GM19035 (cell line): Measurements from ENCODE around the gene ATG10.

Experiments
- ATAC-seq: cut with Tn5 transposase; IDR thresholded peaks from one replicate; pipeline ENCODE4 v1.9.1; 2021; ENCODE audit not compliant: unreplicated experiment

Gene ATG10

DNA sequence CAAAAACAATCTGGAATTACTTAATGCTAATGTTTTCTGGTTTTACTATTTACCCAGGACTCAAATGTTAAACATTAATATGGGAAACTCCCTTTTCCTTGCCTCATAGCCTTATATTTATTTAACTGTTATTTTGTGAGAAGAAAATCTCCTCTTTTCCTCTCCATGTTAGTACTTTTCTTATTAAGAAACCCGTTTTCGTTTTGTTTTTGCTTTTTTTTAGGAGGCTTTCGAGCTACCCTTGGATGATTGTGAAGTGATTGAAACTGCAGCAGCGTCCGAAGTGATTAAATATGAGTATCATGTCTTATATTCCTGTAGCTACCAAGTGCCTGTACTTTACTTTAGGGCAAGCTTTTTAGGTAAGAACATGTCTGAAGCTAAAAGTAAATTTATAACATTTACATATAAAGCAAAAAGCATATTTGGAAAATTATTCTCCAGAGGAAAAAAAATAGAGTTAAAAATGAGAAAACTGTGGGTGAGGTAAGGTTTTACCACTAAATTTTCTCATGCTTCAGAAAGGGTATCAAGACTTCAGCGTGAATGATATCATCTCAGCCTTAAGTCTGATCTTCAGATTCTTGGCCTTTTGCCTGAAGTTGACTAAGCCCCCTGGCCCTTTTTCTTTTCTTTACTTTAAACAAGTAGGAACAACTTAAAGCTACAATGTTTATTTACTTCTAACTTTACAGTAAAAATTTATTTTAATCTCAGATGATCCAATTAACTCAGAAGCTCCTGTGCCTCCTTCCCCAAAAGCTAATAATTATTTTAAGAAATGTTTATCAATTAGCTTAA, 192.6 kb downstream of the ATG10 start:
- no peak for ATAC-seq

GRCh38 chr5:82164977-82165713, 193.3 kb downstream of the ATG10 start:
- ATAC-seq = no peak

DNA sequence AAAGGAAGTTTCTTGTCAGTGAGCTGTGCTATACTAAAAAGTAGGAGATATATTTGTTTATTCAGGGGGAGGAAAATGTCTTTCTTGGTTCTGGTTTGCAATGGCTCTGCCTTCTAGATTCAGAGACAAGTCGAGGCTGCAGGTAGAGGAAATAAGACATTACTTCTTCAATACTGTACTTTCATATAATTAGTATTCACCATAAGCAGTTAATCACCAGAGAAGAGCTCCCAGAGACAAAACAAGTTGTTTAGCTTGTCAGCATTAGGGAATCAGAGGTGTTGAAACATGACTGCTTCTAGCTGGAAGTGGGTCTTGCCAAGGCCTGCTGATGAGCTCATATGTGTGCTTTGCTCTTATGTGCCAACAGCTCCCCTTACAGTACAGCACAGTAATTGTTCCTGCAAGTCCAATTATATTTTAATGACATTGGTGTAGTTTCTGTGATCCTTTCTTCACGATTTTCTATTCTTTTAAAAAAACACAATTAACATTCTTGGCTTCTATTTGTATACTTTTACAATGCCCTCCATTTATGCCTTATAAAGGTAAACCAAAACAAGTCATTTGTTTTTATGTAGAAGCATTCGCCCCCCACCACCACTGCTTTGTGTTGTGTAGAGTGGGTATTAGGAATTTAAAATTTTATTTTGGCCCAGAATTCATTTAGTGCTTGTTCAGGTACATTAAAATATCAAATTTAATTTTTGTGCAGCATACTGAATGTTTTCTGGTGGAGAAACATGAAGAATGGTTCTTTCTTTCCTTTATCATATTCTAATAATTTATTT, 194.1 kb downstream of the ATG10 start:
- ATAC-seq = peak; percentile 85

DNA sequence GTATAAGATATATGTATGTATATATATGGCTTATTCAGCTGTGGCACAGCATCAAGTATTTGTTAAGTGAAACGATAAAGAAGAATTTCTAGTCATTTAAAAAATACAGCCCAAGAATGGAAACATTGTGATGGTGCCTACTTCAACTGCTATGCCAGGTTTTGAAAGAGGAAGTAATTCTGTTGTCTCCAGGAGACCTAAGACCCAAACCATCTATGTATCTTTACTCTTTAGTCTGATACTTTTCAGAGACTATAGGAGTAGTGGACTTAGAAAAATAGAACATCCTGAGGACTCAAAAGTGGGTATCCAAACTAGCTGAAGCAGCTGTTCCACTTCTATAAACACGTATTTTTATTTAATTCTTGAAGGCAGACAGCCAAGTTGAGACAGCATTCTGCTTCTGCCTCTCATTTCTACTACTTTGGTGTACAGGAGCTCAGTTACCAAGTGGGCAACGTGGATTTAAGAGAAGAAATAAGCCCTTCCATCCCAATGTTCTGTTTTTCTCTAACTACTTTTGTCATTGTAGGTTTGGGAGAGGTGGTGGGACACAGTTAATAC, 195.6 kb downstream of the ATG10 start:
- no peak for ATAC-seq

DNA sequence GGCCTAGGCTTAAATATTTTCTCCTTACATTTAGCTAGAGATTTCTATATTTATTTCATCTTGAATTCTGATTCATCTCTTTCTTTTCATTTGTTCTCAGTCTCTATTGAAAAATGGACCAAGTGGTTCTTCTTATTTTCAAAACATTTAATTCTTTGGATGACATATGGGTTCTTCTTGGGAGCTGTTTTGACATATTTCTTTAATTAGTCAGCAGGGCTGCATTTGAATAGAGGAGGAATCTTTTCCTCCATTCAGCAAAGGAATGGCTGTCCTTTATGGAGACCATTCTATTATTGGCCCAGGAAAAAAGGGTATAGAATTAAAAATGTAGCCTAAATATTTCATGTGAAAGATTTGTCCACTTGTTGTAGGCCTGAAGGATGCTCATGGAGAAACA, 196.5 kb downstream of the ATG10 start:
- no peak for ATAC-seq

GRCh38 chr5:82169892-82170291, 198.1 kb downstream of the ATG10 start:
- no peak for ATAC-seq

- peak; percentile 100 for ATAC-seq
Observed at GRCh38 chr5:82174128-82174918, 202.5 kb downstream of the ATG10 start.

DNA sequence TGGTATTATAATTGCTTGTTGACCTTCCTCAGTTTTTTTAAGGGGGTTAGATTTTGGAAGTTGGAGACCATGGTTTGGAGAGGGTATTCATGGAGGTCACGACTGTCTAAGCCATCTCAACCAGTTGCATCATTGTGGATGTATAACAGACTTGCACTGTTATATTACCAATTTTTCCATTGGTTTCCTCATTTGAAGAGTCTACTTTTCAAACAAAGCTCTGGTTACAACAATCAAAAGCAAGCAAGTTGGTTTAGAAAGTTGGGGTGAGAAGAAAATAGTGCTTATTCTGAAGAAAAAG, 203.0 kb downstream of the ATG10 start:
- no peak for ATAC-seq

DNA sequence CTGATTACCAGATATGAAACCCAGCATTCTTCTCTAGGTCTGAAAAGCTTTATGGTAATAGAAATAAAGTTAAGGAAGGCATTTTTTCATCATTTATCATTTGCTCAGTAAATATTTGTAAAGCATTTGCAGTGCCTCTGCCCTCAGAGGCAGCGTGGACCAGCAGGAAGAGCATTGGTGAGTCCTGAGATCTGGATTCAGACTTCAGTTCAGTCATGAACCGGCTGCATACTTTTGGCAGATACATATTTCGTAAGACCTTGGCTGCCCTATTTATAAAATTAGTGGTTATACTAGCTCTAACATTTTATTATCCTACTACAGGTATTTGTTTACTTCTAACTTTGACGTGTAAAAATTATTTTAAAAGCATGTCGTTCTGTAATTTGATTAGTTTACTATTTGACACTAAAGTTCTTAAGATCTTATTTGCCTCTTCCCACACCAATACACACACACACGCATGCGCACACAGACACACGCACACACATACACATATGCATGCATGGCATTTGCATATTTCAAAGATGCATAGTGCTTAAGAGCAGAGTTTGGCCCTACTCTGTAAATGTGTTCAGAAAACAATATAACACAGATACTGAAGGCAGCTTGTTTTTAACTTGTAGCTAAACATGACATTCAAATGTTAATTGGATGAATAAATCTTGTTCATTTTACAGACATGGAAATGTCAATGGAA, 204.4 kb downstream of the ATG10 start:
- no peak for ATAC-seq

DNA sequence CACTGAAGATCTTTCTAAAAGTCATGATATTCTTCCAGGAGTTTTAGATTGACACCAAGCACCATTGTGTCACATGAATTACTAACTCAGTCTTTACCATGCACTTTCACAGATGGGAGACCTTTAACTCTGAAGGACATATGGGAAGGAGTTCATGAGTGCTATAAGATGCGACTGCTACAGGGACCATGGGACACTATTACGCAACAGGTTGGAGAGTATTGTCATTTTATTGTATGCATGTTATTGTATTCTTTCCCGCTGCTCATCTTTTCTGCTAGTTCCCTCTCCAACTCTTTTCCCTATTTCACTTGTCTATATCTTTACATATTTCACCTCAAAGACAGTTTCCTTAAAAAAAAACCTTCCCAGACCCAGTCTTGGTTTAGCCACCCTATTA, 206.6 kb downstream of the ATG10 start:
- ATAC-seq = no peak

- ATAC-seq = no peak
Observed at GRCh38 chr5:82182662-82183061, 210.8 kb downstream of the ATG10 start.

DNA sequence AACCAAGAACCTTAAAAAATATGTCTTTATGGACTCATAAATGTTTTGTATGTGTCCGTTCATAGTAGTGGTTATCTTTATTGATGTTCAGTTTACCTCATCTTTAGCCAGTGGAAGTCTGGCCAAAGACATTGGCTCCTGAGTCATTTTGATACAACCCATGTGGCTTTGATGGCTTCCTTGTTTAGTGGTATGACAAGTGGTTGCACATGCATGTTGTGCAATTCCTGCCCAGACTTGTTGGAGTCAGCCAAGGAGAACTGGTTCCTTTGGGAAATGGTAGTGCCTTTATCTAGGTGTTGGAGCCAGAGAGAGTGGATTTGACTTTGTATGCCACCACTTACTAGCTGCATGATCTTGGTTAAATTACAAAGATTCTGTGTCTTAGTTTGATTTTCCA, 212.0 kb downstream of the ATG10 start:
- no peak for ATAC-seq

DNA sequence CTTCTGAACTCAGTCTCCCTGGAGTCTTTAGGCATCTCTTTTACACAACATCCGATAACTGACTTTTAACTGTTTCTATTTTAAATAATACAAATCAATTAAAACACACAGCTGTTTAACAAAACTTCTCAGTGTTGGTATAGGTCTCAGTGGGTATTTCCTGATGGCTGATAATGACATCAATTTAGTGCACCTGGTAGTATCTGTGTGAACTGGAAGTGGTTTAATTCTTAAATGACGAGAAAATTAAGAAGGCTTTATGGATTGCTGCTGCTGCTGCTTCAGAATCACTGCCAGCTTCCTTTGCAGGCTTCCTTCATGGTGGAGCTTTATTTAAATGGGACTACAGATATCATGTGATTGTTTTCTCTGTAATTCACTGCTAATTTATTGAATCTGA, 214.0 kb downstream of the ATG10 start:
- no peak for ATAC-seq

GRCh38 chr5:82197550-82197949, 225.7 kb downstream of the ATG10 start:
- no peak for ATAC-seq

DNA sequence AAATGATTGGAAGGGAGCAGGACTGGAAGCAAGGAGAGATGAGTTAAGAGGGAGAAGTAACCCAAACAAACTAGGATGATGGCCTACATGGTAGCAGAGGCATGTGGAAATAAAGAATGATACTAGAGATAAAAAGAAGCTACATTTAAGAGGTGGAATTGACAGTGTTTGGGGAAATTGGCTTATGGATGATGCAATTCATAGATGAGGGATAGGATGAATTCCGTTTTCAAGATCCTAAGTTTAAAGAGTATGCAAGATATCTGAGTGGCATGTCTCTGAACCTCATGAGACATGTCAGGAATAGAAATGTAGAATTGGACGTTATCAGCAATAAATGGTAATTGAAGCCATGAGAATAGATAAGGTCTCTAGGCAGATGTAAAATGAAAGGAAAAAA, 232.7 kb downstream of the ATG10 start:
- no peak for ATAC-seq

DNA sequence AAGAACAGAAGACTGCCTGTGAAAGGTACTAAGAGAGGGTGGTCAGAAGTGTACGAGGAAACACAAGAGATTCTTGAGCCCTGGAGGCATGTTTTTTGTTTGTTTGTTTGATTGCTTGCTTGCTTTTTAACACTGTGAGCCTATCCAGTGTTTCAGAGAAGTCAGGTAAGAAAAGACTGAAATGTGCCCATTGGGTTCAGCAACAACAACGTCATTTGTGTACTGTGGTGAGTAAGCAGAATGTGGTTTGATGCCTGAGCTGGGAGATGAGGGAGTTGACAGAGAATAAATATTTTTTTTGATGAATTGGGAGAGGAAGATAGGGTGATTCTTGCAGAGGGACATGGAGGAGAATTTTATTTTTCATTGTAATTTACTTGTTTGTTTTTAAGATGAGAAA, 233.2 kb downstream of the ATG10 start:
- no peak for ATAC-seq

DNA sequence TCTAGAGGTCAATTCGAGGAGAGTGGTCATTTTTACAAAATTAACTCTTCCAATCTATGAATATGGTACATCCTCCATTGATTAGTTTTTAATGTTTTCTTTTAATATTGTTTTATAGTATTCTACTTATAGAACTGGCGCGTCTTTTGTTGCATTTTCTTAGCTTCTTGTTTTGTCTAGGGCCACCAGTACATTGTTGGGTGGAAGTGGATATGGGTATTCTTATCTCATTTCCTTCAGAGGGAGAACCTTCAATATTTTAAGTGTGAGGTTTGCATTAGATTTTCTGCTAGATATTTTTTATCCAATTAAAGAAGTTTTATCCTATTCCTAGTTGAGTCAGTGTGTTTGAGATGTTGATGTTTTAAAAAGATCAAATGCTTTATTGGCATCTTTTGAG, 236.5 kb downstream of the ATG10 start:
- no peak for ATAC-seq

DNA sequence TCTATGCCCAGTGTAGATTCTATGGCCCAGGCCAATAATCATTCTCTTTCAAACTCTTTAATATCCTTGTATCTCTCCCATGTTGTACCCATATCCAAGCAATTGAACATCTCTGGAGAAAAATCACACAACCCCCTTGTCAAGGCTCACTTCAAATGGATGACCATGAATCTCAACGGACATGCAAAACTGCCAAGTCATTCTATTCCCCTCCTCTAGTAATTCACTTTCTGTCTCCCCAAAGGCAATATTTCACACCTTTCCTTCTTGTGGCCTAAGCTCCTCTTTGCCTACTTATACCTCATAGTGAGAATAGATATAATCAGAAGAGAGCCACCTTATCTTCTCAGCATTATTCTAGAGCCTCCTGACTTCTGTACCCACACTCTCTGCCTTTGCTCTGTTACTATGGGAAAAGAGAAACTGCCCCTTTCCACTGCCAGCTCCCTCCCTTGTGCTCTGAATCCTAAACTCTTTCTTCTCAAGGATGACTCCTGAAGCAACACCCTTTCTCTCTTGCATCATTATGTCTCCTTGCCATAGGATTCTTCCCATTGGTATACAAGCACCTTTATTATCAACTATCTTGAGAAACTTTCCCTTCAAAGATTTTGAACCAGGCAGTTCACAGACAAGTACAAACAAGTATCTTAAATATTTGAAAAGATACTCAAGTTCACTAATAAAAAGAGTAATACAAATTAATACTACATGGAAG, 240.2 kb downstream of the ATG10 start:
- no peak for ATAC-seq

GRCh38 chr5:82217917-82218316, 246.1 kb downstream of the ATG10 start:
- no peak for ATAC-seq
